C1 segment of cervical spinal cord (tissue), 14 donors: ENCODE results near the gene MTERF4.
A peak's percentile ranks its signal among the peaks of the same experiment; 100 is the strongest.

Experiments used
- DNase-seq, 14 donors: peaks; one replicate each; lab custom pipeline; 2025; lab: John Stamatoyannopoulos, UW

The MTERF4 gene, protein sequence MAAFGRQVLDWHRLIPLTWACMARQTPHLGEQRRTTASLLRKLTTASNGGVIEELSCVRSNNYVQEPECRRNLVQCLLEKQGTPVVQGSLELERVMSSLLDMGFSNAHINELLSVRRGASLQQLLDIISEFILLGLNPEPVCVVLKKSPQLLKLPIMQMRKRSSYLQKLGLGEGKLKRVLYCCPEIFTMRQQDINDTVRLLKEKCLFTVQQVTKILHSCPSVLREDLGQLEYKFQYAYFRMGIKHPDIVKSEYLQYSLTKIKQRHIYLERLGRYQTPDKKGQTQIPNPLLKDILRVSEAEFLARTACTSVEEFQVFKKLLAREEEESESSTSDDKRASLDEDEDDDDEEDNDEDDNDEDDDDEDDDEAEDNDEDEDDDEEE

GRCh38 chr2:241102239-241102803 is at the start of gene MTERF4:
Gene MTERF4 (minus strand): TSS chr2:241102287. CDS start chr2:241102273, 14 bp downstream.
- peak; percentile 22 to 86 (median 78) for DNase-seq

- DNase-seq = peak in 2 of 14 donors; percentile 25 to 62
Measured at GRCh38 chr2:241150660-241151530, 48.8 kb upstream of the MTERF4 start.

DNA sequence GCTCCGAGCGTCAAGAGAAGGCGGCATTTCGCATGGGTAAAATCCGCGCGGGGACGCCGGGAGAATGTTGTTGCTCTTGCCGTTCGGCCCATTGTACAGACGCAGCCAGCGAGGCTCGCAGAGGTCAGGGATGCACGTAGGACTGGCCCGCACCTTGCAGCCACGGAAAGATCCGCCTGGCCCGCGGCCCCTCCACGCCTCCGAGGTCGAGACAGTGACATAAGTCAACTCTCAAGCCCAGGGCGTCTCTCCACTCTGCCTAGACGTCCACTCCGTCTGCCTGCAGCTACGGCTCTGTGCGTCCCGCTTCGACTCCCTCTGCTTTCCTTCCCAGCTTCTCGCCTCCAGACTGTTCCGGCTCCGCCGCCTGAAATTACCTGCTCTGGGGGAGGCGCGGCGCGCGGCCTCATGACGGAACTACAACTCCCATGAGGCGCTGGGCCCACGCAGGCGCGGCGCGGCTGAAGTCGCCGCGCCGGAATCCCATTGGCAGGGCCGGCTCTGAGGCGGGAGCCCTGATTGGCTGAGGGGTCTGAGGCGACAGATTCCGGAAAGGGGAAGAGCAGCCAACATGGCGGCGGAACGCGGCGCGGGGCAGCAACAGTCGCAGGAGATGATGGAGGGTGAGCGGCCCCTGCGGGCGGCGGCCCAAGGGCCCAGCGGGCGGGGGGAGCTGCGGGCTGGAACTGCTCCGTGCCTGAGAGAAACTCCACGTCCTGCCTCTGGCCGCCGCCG is 48.0 kb upstream of the MTERF4 start, which contains the start of gene PPP1R7:
Gene PPP1R7, plus strand, starts transcription at position 543 of the 735 bp plus-strand sequence. Its CDS starts 29 bp downstream, at position 572.
- peak; percentile 60 to 96 (median 92) for DNase-seq

GRCh38 chr2:241149675-241149924 is 47.5 kb upstream of the MTERF4 start:
- no peak for DNase-seq

GRCh38 chr2:241148891-241149674 is 47.0 kb upstream of the MTERF4 start, which contains the start of gene PASK:
Gene PASK (minus strand): TSS chr2:241149472. CDS start chr2:241143032, 6,440 bp downstream.
- DNase-seq = peak; percentile 35 to 90 (median 84)

DNA sequence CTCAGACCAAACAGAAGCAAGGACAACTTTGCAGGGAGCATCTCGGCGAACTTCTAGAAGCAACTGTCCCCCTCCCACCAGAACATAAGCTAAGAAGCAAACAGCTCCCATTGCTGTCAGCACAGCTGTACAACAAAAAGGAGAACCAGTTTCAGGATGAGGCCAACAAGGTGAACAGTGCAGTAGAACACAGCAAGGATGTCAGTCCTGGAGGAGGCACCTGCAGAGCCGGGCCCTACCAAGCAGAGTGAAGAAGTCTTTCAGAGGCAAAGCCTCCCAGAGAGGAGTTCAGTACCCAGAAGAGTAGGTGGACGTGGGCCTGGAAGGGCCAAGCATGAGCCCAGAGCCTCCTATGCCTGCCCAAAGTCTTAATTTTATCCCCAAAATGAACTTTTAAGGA is 46.2 kb upstream of the MTERF4 start:
- no peak for DNase-seq

DNA sequence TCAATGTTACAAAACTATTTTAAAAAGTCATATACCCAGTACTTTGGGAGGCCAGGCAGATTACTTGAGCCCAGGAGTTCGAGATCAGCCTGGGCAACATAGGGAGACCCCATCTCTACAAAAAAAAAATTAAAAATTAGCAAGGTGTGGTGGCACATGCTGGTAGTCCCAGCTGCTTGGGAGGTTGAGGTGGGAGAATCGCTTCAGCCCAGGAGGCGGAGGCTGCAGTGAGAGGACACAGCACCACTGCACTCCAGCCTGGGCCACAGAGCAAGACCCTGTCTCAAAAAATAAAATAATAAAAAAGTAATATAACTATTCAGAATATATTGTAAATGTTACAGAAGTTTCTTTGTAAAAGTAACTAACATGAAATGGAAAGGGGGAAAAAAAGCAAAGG is 45.2 kb upstream of the MTERF4 start:
- no peak for DNase-seq

DNA sequence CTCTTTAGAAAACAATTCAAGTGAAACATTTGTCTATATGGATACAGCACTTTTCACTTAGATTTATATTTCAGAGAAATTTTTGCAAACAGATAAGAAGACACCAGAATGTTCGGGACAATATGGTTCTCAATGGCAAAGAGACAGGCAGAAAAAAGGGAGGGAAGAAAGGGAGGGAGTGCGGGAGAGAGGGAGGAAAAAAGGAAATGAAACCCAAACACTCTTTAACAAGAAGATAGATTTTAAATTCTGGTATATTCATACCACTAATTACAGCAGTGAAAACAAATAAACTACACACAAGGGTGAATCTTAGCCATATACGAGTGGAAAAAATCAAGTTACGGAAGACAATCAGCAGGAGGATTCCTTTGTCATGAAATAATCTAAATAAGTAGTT is 44.2 kb upstream of the MTERF4 start:
- no peak for DNase-seq

DNA sequence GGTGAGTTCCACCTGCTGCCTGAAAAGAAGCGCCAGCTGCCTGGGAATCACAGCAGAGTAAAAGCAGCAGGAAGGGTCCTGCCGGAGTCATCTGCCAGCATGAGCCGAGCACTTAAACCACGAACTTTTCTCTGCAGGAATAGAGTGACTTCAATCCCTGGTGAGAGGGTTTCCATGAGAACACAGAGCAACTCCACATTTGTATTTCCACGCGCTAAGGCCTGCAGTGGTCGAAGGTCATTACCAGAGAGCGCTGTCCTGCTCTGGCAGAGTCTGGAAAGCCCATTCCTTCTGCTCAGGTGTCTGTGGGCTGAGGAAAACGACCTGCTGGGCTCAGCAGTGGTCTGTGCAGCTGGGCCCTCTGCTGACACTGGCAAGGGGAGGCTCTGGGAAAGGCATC is 40.5 kb upstream of the MTERF4 start:
- DNase-seq = no peak

DNA sequence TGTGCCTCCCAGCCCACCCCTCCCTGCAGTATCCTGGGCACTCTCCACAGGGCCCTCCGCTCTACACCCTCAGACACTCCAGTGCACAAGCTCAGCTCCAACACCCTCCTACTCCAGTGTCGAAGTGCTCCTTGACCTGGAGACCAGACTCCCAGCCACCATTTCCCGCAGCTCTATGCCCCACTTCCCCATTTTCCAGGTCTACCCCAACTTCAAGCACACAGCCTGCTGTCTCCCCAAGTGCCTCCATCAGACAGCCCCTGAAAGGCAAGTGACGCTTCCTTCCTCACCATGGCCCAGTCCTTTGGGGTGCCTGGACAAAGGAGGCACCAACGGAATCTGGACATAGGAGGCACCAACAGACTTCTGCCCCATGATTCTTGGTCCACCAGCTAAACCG is 40.0 kb upstream of the MTERF4 start:
- DNase-seq = no peak

- DNase-seq = no peak
Measured at GRCh38 chr2:241141214-241141770, 39.2 kb upstream of the MTERF4 start.

DNA sequence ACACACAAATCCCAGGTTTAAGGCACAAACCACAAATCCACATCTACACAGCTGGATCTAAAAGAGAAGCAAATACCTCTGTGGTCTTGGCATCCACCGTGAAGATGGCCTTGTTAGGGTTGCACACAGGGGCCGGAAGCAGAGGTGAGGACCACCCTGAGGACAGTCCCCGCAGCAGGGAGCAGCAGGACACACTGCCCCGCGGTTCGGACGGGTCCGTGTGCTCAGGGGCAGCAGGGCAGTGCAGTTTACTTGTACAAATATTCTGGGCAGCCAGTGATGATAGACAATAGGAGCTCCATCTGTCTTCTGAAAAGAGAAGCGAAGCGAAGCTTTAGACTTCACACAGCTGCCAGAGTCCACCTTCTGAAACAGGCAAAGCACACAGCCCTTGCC is 38.4 kb upstream of the MTERF4 start:
- no peak for DNase-seq

GRCh38 chr2:241139531-241140444 is 37.7 kb upstream of the MTERF4 start:
- no peak for DNase-seq

DNA sequence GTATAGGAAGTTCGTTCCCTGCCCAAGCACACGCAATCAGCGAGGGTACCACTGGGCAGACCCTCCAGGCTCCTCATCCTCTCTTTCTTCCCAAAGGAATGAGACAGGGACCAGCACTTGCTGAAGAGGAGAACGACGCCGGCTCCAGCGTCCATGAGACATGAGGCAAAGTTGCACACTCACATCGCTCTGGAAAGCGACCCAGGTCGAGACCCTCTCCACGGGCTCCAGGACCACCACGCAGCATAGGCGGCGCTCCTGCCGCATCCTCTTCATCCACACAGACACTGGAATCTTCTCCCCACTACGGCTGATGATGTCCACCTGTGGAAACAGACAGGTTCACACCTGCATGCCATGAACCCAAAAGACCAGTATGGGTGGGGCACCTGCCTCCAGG is 36.4 kb upstream of the MTERF4 start:
- DNase-seq = no peak

GRCh38 chr2:241137276-241138190 is 35.4 kb upstream of the MTERF4 start:
- DNase-seq = no peak

DNA sequence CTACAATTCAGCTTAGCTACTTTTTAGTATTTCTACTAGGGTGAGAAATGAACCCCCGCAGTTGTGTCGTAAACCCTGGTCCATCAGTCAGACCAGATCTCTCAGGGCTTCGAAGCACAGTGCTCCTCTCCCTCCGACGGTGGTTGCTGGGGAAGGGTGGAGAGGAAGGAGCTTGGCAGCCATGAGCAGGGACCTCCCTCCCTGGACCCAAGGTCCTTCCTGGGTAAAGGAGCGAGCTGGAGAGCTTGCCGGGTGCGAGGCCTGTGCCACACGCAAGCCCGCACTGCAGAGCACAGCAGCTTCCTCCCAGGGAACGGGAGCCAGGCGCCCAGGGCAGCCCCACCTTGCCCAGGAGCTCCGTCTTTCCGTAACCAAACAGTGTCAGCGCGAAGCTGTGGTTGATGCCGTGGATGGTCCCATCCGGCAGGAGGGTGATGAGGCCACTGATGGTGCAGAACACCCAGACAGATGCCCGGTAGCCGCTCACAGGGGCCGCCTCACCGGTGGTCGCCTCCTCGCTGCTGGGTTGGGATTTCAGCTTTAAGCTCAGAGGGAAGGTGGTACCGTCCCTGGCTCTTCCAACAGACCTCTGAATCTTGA is 34.7 kb upstream of the MTERF4 start:
- no peak for DNase-seq

GRCh38 chr2:241136191-241136590 is 34.1 kb upstream of the MTERF4 start:
- no peak for DNase-seq

DNA sequence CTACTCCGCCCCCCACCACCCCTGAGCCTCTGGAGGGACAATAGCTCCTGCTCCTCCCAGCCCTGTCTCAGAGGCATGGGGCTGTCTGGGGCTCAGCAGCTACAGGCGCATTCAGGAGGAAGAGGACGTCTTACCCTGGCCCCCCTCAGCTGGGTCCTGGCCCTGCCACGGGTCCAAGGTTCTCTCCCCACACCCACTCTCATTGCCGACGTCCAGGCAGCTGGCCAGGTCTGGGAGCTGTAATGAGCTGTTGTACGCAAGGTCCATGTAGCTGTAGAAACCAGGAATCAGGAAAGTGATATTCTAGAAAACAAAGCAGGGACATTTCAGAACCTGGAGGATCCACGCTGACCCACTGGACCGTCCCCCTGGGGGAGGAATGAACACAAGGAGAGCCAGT is 33.6 kb upstream of the MTERF4 start:
- DNase-seq = peak in 1 of 14 donors; percentile 22
